ENCODE results near the gene SLCO1A2.

The SLCO1A2 gene

DNA sequence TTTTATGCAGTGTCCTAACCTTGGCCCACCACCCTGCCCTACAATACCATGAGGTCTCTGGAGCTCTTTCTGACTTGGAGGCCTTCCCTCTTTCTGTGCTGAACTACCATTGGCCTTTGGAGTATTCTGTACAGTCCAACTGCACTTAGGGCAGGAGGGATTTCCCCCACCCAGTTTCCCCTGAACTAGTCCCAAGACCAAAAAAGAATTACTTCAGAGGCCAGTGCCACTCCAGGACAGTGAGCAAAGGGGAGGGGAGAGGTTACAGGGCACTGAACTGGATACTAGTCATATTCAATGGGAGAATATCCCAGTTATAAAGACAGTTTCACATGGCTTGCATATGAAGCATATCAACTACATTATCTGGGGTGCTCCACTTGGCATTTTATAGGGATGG lies 6.1 kb downstream of the SLCO1A2 start:
- no peak for DNase-seq (ENCODE audit: low spot score)

- no peak for DNase-seq (ENCODE audit: low spot score)
These were observed 10.2 kb downstream of the SLCO1A2 start for GRCh38 chr12:21324551-21324950.

DNA sequence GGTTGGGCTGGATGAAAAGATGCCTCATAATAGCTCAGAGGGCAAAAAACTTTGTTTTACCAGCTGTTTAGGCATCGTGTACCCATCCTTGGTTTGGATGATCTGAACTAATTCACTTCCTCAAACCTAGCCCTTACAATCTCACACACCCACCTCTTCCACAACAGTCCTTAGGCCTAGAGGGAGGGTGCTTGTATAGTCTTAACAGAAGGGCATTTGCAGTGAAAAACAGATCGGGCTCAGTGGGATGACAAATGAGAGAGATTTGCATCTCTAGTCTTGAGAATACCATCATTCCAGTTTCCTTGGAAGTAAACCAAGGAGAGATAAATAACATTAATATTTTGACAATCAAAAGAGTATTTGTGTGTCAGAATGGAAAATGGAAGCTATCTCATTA lies 11.0 kb downstream of the SLCO1A2 start:
- no peak for DNase-seq (ENCODE audit: low spot score)

DNA sequence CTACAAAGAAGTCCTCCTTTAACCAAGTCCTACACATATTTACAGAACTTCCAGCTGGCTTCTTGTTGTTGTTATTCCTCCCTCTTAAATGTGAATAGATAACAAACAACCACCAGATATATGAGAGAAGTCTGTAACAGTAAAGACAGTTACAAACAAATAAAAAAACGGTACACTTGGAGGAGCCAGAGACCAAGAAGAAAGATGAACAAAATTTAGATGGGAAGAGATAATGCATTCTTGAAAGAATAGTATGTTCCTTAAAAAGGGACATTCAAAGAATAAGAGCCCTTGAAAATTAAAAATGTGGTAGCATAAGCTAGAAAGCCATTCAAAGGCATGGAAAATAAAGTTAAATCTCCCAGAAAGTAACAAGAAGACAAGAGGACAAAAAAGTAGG lies 25.9 kb downstream of the SLCO1A2 start:
- no peak for DNase-seq (ENCODE audit: low spot score)

DNA sequence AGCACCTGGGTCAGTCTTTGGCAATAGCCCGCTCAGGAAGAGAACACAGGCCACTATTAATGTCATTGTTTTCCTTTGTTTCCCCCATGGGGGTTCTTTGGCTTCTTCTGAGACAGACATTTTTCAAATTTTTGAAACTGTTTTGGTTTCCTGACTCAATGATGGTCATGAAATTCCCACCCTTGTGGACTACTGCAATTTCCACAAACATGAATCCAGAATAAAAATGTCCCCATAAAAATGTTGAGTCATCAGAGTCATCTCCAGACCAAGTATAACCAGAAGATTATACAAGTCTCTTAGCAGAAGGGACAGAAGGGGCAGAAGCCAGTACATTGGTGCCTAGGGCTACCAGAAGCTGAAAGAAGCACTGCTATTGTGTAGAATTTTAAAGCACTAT lies 29.1 kb downstream of the SLCO1A2 start:
- DNase-seq (ENCODE audit: low spot score): no peak

DNA sequence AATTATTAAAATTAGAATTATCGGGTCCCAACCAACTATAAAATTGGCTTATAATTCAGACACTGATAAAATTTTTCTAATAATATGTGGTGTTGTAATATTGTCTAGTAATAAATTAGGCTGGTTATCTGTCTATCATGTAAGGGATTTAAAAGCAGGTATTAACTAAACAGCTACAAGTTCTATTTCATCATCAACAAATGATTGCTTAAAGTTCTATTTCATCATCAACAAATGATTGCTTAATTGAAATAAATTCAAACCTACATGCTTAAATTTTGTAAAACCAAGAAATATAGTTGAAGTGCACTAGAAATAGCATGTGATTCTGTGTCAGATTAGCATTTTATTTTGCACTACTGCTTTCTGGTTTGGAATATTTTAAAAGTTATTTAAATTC lies 34.1 kb downstream of the SLCO1A2 start:
- no peak for DNase-seq (ENCODE audit: low spot score)

DNA sequence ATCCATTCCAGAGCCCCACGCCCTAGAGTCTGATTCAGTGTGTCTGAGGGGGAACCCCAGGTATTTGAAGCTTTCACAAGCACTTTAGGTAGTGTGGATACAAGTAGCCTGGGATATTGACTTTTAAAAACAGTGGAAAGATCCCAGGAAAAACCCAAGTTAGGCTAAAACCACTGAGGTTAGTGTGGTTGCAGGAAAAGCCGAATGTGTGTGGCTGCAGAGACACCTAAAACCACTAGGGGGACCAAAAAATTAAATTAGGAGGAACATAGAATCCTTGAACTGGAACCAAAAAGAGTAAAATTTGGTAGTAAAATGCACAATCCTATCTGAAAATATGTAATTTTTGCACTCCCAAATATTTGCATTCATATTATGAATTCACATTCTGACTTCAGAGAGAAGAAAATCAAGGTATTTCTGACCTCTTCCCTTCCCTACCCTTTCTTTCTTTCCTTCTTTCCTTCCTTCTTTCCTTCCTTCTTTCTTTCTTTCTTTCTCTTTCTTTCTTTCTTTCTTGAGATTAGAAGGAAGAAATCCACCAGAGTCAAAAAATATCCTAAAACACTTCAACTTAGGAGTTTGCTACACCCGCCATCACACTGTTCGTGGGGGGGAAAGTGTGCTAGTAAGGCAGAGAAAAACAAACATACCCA lies 37.8 kb downstream of the SLCO1A2 start:
- peak; percentile 22 for DNase-seq (ENCODE audit: low spot score)

- no peak for DNase-seq (ENCODE audit: low spot score)
These were observed 38.4 kb downstream of the SLCO1A2 start for GRCh38 chr12:21296348-21296747.

DNA sequence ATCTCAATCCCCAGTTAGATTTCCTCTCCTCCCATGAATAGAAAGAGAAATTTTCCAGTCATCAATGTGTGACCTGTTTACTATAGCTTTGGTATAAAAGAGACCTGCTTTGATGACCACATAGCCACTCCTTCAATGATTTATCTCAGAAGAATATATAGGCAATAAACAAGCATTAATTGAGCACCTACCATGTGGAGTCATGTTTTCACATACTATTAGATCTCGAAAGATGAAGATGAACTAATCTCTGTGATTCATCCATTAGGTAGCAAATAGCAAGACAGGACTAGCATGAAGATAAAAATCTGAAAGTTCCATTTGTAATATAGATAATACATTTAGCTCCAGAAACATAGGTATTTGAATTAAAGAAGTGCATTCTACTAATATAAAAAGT lies 40.5 kb downstream of the SLCO1A2 start:
- no peak for DNase-seq (ENCODE audit: low spot score)

- DNase-seq (ENCODE audit: low spot score): no peak
These were observed 42.6 kb downstream of the SLCO1A2 start for GRCh38 chr12:21292111-21292510.

GRCh38 chr12:21289698-21290097 lies 45.0 kb downstream of the SLCO1A2 start:
- DNase-seq (ENCODE audit: low spot score): no peak

DNA sequence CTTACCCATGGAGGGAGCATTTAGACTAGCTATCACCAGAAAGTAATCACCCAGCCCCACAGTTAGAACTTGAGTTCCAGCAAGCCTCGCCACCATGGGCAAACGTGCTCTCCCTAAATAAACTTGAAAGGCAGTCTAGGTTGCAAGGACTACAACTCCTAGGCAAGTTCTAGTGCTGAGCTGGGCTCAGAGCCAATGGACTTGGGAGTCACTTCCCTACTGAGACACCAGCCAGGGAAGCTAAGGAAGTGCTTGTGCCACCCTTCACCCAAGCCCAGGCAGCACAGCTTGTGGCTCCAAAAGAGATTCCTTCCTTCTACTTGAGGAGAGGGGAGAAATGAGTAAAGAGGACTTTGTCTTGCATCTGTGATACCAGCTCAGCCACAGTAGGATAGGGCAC lies 57.9 kb downstream of the SLCO1A2 start:
- no peak for DNase-seq (ENCODE audit: low spot score)

DNA sequence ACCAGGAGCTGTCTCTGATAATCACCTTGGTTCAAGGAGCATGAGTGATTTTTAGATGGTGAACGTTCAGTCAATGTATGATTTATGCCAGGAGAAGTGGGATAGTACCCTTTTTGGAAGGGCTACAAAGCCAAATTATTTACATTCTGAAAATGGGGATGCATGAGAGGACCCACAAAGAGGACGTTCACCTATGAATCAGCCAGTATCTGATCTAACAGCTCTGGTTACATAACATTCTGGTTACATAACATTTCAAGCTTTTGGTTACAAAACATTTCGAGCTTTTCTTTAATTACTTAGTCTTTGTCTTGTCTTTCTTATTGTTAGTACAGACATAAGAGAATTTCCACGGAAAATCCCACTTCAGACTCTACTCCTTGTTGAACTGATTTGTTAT lies 68.8 kb downstream of the SLCO1A2 start:
- DNase-seq (ENCODE audit: low spot score): no peak

DNA sequence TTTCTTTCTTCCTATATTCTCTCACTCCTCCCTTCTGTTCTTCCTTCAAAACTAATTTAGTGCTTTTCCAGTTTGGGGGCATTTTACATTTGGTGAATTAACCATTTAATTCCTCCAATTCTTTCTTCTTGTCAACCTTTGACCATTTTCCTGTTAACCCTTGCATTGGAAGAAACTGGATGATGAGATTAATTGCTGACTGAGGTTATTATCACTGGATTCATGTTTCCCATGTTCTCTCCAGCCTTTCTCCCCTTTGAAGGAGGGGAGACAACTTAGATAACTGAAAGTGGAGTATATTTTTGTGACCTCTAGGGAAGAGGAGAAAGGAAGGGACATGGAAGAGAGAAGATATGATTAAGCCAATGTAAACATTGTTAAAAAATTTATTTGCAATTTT lies 70.5 kb downstream of the SLCO1A2 start:
- no peak for DNase-seq (ENCODE audit: low spot score)

- no peak for DNase-seq (ENCODE audit: low spot score)
These were observed 77.5 kb downstream of the SLCO1A2 start for GRCh38 chr12:21257172-21257571.

DNA sequence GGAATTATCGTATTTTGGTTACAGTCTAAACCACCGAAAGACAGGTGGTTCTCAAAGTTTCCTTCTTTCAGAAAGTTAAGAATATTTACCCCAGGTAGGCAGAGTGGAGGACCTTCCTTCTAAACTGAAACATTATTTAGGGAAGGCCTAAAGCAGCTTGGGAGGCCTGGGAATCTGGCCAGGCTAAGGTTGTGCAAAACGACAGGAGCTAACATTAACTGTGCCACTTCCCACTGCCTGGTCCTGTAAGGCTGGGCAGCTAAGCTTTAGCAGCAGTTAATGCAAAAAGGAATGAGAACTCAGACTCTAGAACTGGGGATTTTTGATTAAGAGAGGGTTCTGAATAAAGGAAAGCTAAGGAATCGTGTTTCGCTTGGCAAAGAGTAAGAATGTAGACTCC lies 82.6 kb downstream of the SLCO1A2 start:
- no peak for DNase-seq (ENCODE audit: low spot score)

DNA sequence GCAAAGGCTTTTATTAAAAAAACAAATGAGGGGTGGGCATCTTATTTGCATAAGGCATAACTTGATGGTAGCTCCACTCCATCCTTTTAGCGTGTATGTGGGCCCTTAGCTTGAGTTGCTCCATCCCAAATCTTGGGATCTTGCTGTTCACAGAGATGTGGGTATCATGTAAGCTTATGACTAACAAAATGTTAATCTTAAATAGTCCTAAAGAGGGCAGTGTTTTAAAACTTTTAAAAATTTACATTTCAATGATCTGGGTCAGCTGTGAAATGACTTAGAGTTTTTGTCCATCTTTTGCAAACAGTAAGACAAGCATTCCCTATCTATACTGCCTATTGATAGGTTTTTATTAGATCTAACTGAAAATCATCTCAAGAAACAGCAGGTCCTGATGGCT lies 86.0 kb downstream of the SLCO1A2 start:
- no peak for DNase-seq (ENCODE audit: low spot score)

- no peak for DNase-seq (ENCODE audit: low spot score)
These were observed 94.9 kb downstream of the SLCO1A2 start for GRCh38 chr12:21239866-21240265.

DNA sequence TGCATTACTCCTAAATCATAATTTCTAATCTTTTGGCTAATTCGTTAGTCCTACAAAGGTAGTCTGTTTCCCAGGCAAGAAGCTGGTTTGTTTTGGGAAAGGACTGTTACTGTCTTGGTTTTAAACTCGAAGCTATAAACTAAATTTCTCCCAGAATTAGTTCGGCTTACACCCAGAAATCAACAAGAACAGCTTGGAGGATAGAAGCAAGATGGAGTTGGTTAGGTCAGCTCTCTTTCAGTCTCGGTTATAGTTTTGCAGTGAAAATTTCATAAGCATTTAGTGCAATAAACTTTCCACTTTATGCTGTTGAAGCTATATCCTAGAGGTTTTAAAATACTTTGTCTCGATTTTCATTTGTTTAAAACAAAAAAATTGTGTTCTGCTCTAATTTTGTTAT lies 100.3 kb downstream of the SLCO1A2 start:
- no peak for DNase-seq (ENCODE audit: low spot score)

- DNase-seq (ENCODE audit: low spot score): no peak
These were observed 110.8 kb downstream of the SLCO1A2 start for GRCh38 chr12:21223930-21224329.

DNA sequence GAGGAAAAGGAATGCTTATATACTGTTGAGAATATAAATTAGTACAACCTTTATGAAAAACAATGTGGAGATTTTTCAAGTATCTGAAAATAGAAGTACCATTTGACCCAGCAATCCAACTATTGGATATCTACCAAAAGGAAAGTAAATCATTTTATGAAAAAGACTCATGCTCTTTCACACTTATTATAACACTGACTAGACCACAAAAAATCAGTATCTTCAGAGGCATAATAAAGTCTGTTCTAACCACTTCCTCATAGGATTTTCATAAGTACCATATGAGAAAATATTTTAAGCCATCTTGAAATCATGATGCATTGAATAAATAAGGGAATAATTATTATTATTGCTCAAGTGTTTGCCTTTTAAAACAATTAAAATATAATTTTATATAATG lies 112.9 kb downstream of the SLCO1A2 start:
- DNase-seq (ENCODE audit: low spot score): no peak

DNA sequence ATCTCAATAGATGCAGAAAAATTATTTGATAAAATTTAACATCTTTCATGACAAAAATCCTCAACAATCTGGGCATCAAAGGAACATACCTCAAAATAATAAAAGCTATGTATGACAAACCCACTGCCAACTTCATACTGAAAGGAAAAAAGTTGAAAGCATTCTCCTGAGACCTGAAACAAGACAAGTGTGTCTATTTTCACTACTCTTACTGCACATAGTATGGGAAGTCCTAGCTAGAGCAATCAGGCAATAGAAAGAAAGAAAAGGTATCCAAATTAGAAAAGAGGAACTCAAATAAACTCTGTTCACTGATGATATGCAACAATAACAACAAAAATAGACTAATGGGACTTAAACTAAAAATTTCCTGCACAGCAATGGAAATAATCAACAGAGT lies 113.6 kb downstream of the SLCO1A2 start:
- no peak for DNase-seq (ENCODE audit: low spot score)

DNA sequence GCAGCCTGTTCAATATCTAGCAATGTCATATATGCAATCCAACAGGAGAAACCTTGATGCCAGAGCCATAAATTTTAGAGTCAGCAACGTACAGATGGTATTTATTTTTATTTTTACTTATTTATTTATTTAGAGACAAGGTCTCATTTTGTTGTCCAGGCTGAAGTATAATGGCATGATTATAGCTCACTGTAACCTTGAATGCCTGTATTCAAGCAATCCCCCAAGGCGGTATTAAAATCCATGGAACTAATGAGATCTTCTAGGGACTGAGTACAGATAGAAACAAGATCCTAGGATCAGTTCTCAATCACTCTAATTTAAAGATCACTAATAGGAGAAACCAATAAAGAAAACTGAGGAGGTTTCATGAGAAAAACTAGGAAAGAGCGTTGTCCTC lies 114.5 kb downstream of the SLCO1A2 start:
- DNase-seq (ENCODE audit: low spot score): no peak

- no peak for DNase-seq (ENCODE audit: low spot score)
These were observed 115.5 kb downstream of the SLCO1A2 start for GRCh38 chr12:21219206-21219605.

Data from CD4-positive, alpha-beta T cell treated with Interleukin-2 at 100 ng/mL for 4 hours (primary cell).